Measurements from ENCODE around the gene TVP23C.

TVP23C gene

DNA sequence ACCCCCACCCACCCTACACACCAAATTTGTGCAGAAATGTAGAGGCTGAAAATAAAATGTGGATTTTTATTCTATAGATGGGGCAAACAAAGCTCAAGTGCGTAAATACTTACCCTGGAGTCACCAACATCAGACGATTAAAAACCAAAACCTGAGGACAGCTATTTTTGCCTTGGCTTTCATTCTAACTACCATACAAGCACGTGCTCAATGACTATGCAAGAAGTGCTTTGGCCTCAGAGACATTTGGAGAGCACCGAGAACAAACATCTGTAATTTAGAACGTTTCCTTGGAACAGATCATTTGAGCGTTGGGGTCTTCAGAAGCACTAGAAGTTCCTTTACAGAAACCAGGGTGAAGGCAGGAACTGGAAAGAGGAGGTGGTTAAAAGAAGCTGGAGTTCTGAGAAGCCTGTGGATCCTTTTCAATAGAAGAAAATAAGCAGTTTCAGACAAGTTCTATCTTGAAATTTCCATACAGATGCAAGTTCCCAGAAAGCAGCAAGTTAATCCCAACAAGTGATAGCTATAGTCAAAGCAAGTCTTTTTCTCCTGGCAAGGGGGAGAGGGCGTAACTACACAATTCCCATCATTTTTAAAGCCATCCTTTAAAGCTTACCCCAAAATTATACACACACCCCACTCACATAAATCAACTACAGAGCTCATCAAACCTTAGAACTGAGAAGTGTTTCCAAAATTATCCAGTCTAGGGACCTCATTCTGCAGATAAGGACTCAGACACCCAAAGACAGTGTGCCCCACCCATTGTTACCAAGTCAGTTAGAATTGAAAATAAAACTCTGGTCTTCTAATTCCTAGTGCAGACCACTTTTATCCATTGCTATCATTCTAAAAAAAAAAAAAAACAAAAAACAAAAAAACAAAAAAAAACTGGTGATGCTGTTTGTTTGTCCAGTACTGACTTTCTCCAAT is 66.3 kb downstream of the TVP23C start:
- Histone ChIP-seq H4K20me1 (ENCODE audit: insufficient read depth, low read length, poor library complexity, severe bottlenecking) (no peaks in the 10 kb centered on the region), H3K4me2 (ENCODE audit: low read depth, low read length, poor library complexity, severe bottlenecking) (no peak overlapping the region), H3F3A (ENCODE audit: low read depth) (no peaks in the 10 kb centered on the region), H3K36me3 (ENCODE audit: insufficient read depth, low read length) (no peaks in the 10 kb centered on the region), H3K9ac (ENCODE audit: low read depth, low read length, poor library complexity, severe bottlenecking) (no peak overlapping the region), H3K4me3 (ENCODE audit: low read length, poor library complexity, severe bottlenecking) (no peak overlapping the region), H3K27me3 (ENCODE audit: insufficient read depth, low read length, poor library complexity, severe bottlenecking) (peaks cover 12% of the 10 kb centered on the region), H3K79me2 (ENCODE audit: insufficient read depth, low read length) (no peaks in the 10 kb centered on the region), H3K4me1 (ENCODE audit: insufficient read depth, low read length, poor library complexity, severe bottlenecking) (no peaks in the 10 kb centered on the region), H3K9me2 (replicated peaks; ENCODE audit: low read depth, low read length) (no peaks in the 10 kb centered on the region), H3K9me3 (ENCODE audit: insufficient read depth, low read depth, low read length) (no peaks in the 10 kb centered on the region), H2AFZ (ENCODE audit: low read length) (no peak overlapping the region)
- TF ChIP-seq, protein P1, sequence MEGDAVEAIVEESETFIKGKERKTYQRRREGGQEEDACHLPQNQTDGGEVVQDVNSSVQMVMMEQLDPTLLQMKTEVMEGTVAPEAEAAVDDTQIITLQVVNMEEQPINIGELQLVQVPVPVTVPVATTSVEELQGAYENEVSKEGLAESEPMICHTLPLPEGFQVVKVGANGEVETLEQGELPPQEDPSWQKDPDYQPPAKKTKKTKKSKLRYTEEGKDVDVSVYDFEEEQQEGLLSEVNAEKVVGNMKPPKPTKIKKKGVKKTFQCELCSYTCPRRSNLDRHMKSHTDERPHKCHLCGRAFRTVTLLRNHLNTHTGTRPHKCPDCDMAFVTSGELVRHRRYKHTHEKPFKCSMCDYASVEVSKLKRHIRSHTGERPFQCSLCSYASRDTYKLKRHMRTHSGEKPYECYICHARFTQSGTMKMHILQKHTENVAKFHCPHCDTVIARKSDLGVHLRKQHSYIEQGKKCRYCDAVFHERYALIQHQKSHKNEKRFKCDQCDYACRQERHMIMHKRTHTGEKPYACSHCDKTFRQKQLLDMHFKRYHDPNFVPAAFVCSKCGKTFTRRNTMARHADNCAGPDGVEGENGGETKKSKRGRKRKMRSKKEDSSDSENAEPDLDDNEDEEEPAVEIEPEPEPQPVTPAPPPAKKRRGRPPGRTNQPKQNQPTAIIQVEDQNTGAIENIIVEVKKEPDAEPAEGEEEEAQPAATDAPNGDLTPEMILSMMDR (conservative IDR thresholded peaks at IDR 0.05; ENCODE audit: low read length) = no peak
- TF ChIP-seq EZH2phosphoT487 (IDR thresholded peaks at IDR 0.05; ENCODE audit: borderline replicate concordance) = no peak

DNA sequence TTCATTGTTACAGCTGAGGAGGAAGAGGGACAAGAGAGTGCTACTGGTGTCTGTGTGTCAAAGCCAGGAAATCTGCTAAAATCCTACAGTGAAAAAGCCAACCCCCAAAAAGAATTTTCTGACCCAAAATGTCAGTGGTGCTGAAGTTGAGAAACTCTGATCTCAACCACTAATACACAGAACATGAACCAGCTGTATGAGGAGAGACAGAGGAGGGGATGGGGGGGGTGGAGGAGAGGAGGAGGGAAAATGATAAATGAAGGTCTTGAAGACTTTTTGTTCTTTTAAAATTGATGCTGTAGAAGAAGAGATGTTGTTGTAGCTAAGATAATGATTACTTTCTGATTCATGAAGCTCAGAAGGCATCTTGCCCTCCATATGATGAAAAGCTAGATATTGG is 68.5 kb downstream of the TVP23C start:
- H3K36me3 ChIP-seq (ENCODE audit: insufficient read depth, low read length) = no peaks in the 10 kb centered on the region
- TF ChIP-seq, protein P1 (conservative IDR thresholded peaks at IDR 0.05; ENCODE audit: low read length) = no peak
- TF ChIP-seq EZH2phosphoT487 (IDR thresholded peaks at IDR 0.05; ENCODE audit: borderline replicate concordance) = no peak
- peaks cover 19% of the 10 kb centered on the region for H3K4me1 ChIP-seq (ENCODE audit: insufficient read depth, low read length, poor library complexity, severe bottlenecking)
- H3K79me2 ChIP-seq (ENCODE audit: insufficient read depth, low read length) = no peaks in the 10 kb centered on the region
- H3K27me3 ChIP-seq (ENCODE audit: insufficient read depth, low read length, poor library complexity, severe bottlenecking) = peaks cover 12% of the 10 kb centered on the region
- no peaks in the 10 kb centered on the region for H3F3A ChIP-seq (ENCODE audit: low read depth)
- no peaks in the 10 kb centered on the region for H3K9me2 ChIP-seq (replicated peaks; ENCODE audit: low read depth, low read length)
- no peaks in the 10 kb centered on the region for H3K9me3 ChIP-seq (ENCODE audit: insufficient read depth, low read depth, low read length)
- H3K4me3 ChIP-seq (ENCODE audit: low read length, poor library complexity, severe bottlenecking) = no peak overlapping the region
- no peak overlapping the region for H3K4me2 ChIP-seq (ENCODE audit: low read depth, low read length, poor library complexity, severe bottlenecking)
- H3K9ac ChIP-seq (ENCODE audit: low read depth, low read length, poor library complexity, severe bottlenecking) = no peak overlapping the region
- H4K20me1 ChIP-seq (ENCODE audit: insufficient read depth, low read length, poor library complexity, severe bottlenecking) = no peaks in the 10 kb centered on the region
- H2AFZ ChIP-seq (ENCODE audit: low read length) = no peak overlapping the region

DNA sequence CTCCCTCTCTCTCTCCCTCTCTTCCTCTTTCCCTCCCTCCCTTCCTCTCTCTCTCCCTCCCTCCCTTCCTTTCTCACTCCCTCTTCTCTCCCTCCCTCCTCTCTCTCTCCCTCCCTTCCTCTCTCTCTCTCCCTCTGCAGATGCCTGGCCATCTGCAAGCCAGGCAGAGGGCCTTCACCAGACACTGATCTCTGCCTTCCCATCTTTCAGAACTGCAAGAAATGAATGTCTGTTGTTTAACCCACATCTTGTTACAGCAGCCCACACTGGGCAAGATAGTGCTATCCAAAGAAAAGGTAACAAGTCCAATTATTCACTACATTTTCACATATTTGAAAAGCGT is 69.6 kb downstream of the TVP23C start:
- no peak overlapping the region for H3K4me2 ChIP-seq (ENCODE audit: low read depth, low read length, poor library complexity, severe bottlenecking)
- no peak overlapping the region for H3K4me3 ChIP-seq (ENCODE audit: low read length, poor library complexity, severe bottlenecking)
- no peaks in the 10 kb centered on the region for H3K9me2 ChIP-seq (replicated peaks; ENCODE audit: low read depth, low read length)
- no peaks in the 10 kb centered on the region for H3K36me3 ChIP-seq (ENCODE audit: insufficient read depth, low read length)
- H3K79me2 ChIP-seq (ENCODE audit: insufficient read depth, low read length) = no peaks in the 10 kb centered on the region
- no peaks in the 10 kb centered on the region for H4K20me1 ChIP-seq (ENCODE audit: insufficient read depth, low read length, poor library complexity, severe bottlenecking)
- H3K4me1 ChIP-seq (ENCODE audit: insufficient read depth, low read length, poor library complexity, severe bottlenecking) = peaks cover 19% of the 10 kb centered on the region
- H3K9ac ChIP-seq (ENCODE audit: low read depth, low read length, poor library complexity, severe bottlenecking) = no peak overlapping the region
- no peak overlapping the region for H2AFZ ChIP-seq (ENCODE audit: low read length)
- H3K9me3 ChIP-seq (ENCODE audit: insufficient read depth, low read depth, low read length) = no peaks in the 10 kb centered on the region; the same call in 1 of the 2 replicates
- H3F3A ChIP-seq (ENCODE audit: low read depth) = no peaks in the 10 kb centered on the region
- no peak for TF ChIP-seq EZH2phosphoT487 (IDR thresholded peaks at IDR 0.05; ENCODE audit: borderline replicate concordance)
- TF ChIP-seq, protein P1 (conservative IDR thresholded peaks at IDR 0.05; ENCODE audit: low read length) = no peak
- peaks cover 12% of the 10 kb centered on the region for H3K27me3 ChIP-seq (ENCODE audit: insufficient read depth, low read length, poor library complexity, severe bottlenecking)
